Natural killer cell (primary cell): ENCODE measurements around the gene ADD1. TPM values are rescaled to one million over a fixed set of nuclear protein-coding genes. Genes with fewer than 3 reads are reported as not detected.

ENCODE experiments used
- ATAC-seq, 3 donors: fragments of 150-1000 bp in 2 of 3; fragments of 200-7000 bp in 1 of 3; cut with Tn5 transposase; 1 replicate in 1 of 3; 2 replicates in 2 of 3; pipeline ENCODE4 v1.10.0; 2021; ENCODE audit warnings: mild to moderate bottlenecking in 2 of 3, moderate library complexity in 2 of 3
- DNase-seq, 2 donors: peaks; one replicate each; pipeline versions ENCODE4 v3.0.0 to v3.0.0-alpha.2; 2013 to 2021; ENCODE audit warnings: mixed read lengths in 1 of 2
- H3K27ac ChIP-seq: one replicate; pipeline ENCODE4 v1.5.1; 2013; ENCODE audit warnings: mild to moderate bottlenecking, low read length
- H3K27me3 ChIP-seq: one replicate; pipeline ENCODE4 v1.6.1; 2013; ENCODE audit warnings: low read length; ENCODE audit not compliant: control insufficient read depth, insufficient read depth
- H3K36me3 ChIP-seq: one replicate; pipeline ENCODE4 v1.6.1; 2013; ENCODE audit warnings: low read length; ENCODE audit not compliant: control insufficient read depth, insufficient read depth
- H3K4me1 ChIP-seq: one replicate; pipeline ENCODE4 v1.6.1; 2013; ENCODE audit warnings: low read length; ENCODE audit not compliant: control insufficient read depth, insufficient read depth
- H3K4me3 ChIP-seq: one replicate; pipeline ENCODE4 v1.5.1; 2013; ENCODE audit warnings: low read length
- H3K9me3 ChIP-seq: one replicate; pipeline ENCODE4 v1.6.1; 2013; ENCODE audit warnings: low read length; ENCODE audit not compliant: control insufficient read depth, insufficient read depth
- H3K27ac Mint-ChIP-seq, 2 donors: one replicate each; pipeline ENCODE4 v1.8.0; 2022; ENCODE audit warnings: mild to moderate bottlenecking in 2 of 2, mixed read lengths in 2 of 2, moderate library complexity in 1 of 2
- H3K27me3 Mint-ChIP-seq, 2 donors: one replicate each; pipeline ENCODE4 v1.8.0; 2022; ENCODE audit warnings: low read depth in 2 of 2, mixed read lengths in 2 of 2
- H3K36me3 Mint-ChIP-seq: one replicate; pipeline ENCODE4 v1.8.0; 2022; ENCODE audit warnings: mixed read lengths
- H3K4me1 Mint-ChIP-seq, 2 donors: one replicate each; pipeline ENCODE4 v1.8.0; 2022; ENCODE audit warnings: mixed read lengths in 2 of 2
- H3K4me3 Mint-ChIP-seq: one replicate; pipeline ENCODE4 v1.8.0; 2022; ENCODE audit warnings: mild to moderate bottlenecking, moderate library complexity, mixed read lengths
- H3K9me3 Mint-ChIP-seq, 2 donors: one replicate each; pipeline ENCODE4 v1.8.0; 2022; ENCODE audit warnings: mixed read lengths in 2 of 2
- WGBS: methylation state at CpG from one replicate; pipeline ENCODE4 v1.1.7; 2013; ENCODE audit warnings: missing lambda C conversion rate; ENCODE audit not compliant: insufficient coverage; 5-methylcytosine and 5-hydroxymethylcytosine counted together
- intact Hi-C: fragments of 100-400 bp; cut with micrococcal nuclease; formaldehyde crosslinking; loops from one replicate; pipeline ENCODE4 v1.14.2; 2022
- total RNA-seq, 4 donors: library from RNA; stranded (reverse); fragments of 120-200 nt in 1 of 4; gene quantifications; one replicate each; pipeline versions ENCODE4 v1.2.3 to v1.2.4, GENCODE V29; 2013 to 2022
- TF ChIP-seq, protein P1 (sequence below): fragments of 200-600 bp; IDR thresholded peaks from one replicate; pipeline ENCODE4 v1.8.0; 2022; ENCODE audit warnings: antibody characterized with exemption

Gene ADD1
- total RNA-seq, 3 donors from 2014 or later (not counting 1 experiment from before 2014, with no cell fraction given): 383 to 465 (median 452) TPM

DNA sequence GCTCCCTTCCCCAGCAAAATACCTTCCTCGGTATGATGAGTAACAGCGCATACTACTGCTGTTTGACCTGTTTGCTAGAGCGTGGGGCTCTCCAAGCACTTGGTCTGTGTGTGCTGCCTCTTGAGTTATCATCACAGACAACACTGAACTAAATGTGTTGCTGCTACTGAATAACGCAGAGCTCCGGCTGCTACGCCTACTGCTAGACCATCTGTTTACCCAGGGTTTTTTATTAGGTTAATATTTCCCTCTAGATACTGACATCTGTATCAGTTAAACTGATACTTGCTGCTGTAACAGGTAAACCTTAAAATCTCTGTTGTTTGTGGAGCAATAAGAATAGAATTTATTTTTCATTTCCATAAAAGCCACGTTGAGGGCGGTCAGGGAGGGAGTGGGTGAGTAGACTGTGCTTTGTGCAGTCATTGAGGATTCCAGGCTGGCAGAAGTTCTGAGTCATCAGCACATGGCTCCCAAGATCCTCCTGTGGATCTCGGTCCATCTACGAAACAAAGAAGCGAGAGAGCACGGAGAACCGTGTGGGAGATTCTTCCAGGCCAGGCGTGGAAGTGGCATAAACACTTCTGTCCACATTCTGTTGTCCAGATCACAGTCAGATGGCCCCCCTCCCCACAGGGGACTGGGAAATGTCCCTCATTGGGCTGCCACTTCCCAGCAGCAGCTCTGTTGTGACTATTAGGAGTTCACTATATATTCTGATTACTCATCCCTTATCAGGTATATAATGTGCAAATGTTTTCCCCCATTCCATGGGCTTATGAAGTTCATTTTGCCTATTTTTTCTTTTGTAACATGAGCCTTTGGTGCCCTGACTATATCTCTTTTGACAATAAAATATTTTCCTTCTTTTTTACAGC, 133.8 kb downstream of the ADD1 start:
- no peak overlapping the region for H3K4me3 Mint-ChIP-seq
- TF ChIP-seq, protein P1, sequence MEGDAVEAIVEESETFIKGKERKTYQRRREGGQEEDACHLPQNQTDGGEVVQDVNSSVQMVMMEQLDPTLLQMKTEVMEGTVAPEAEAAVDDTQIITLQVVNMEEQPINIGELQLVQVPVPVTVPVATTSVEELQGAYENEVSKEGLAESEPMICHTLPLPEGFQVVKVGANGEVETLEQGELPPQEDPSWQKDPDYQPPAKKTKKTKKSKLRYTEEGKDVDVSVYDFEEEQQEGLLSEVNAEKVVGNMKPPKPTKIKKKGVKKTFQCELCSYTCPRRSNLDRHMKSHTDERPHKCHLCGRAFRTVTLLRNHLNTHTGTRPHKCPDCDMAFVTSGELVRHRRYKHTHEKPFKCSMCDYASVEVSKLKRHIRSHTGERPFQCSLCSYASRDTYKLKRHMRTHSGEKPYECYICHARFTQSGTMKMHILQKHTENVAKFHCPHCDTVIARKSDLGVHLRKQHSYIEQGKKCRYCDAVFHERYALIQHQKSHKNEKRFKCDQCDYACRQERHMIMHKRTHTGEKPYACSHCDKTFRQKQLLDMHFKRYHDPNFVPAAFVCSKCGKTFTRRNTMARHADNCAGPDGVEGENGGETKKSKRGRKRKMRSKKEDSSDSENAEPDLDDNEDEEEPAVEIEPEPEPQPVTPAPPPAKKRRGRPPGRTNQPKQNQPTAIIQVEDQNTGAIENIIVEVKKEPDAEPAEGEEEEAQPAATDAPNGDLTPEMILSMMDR: no peak
- no peaks in the 10 kb centered on the region for H3K9me3 Mint-ChIP-seq
- WGBS: 90% methylated on average over 14 of the region's 14 CpGs
- H3K9me3 ChIP-seq: peaks cover 9% of the 10 kb centered on the region
- H3K27me3 ChIP-seq: no peaks in the 10 kb centered on the region
- no peaks in the 10 kb centered on the region for H3K27me3 Mint-ChIP-seq
- no peaks in the 10 kb centered on the region for H3K36me3 ChIP-seq
- H3K4me3 ChIP-seq: no peak overlapping the region
- no peak overlapping the region for H3K27ac ChIP-seq
- H3K4me1 Mint-ChIP-seq: peaks cover 5 to 6% of the 10 kb centered on the region in 2 donors
- no peaks in the 10 kb centered on the region for H3K4me1 ChIP-seq
- DNase-seq (no peak), ATAC-seq (no peak)
- H3K36me3 Mint-ChIP-seq: no peaks in the 10 kb centered on the region
- intact Hi-C loops: loop anchor here (1.0 kb wide), 1 partner anchor 60 kb away; no protein-coding TSS in a partner anchor
- H3K27ac Mint-ChIP-seq: no peak overlapping the region

Other genes starting within 250 kb of the ADD1 start
- 10 to 100 TPM; 35.6 to 53.9 (median 41.6) TPM for gene TNIP2, start 87.5 kb upstream of the ADD1 start, total RNA-seq
- gene SH3BP2, start 50.8 kb upstream of the ADD1 start, total RNA-seq: 100 to 1,000 TPM; 213 to 283 (median 221) TPM
- gene NOP14, start 119.6 kb downstream of the ADD1 start, total RNA-seq: 10 to 100 TPM; 20.9 to 25.0 (median 21.1) TPM
- 1 to 10 TPM; 2.0 to 6.4 (median 5.1) TPM for gene GRK4, start 119.7 kb downstream of the ADD1 start, total RNA-seq
- gene HTT-AS, start 230.7 kb downstream of the ADD1 start, total RNA-seq: not detected
- 100 to 1,000 TPM; 132 to 175 (median 165) TPM for gene HTT, start 230.8 kb downstream of the ADD1 start, total RNA-seq